Measurements from ENCODE around the gene IGSF9B.

DNA sequence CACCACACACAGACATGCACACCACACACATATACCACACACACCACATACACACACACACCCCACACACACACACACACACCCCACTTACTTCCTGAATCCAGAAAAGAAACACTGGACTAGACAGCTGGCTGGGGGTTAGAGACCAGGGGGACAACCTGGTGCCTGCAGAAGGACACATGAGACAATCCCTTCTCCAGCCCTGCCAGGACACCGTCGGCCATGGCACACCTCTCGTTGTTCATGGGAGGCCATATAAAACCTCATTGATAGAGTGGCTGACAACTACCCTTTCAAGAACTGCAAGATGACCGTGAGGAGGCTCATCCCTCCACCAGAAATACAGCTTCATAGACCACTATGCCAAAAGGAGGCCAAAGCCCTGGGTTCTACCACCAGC lies 54.3 kb downstream of the IGSF9B start:
- TF ChIP-seq, protein P1, sequence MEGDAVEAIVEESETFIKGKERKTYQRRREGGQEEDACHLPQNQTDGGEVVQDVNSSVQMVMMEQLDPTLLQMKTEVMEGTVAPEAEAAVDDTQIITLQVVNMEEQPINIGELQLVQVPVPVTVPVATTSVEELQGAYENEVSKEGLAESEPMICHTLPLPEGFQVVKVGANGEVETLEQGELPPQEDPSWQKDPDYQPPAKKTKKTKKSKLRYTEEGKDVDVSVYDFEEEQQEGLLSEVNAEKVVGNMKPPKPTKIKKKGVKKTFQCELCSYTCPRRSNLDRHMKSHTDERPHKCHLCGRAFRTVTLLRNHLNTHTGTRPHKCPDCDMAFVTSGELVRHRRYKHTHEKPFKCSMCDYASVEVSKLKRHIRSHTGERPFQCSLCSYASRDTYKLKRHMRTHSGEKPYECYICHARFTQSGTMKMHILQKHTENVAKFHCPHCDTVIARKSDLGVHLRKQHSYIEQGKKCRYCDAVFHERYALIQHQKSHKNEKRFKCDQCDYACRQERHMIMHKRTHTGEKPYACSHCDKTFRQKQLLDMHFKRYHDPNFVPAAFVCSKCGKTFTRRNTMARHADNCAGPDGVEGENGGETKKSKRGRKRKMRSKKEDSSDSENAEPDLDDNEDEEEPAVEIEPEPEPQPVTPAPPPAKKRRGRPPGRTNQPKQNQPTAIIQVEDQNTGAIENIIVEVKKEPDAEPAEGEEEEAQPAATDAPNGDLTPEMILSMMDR (IDR thresholded peaks at IDR 0.05): no peak
- TF ChIP-seq POLR2A (IDR thresholded peaks at IDR 0.05): no peak

All from heart left ventricle (tissue), 13 donors.